ENCODE results near the gene FCER1G.

DNA sequence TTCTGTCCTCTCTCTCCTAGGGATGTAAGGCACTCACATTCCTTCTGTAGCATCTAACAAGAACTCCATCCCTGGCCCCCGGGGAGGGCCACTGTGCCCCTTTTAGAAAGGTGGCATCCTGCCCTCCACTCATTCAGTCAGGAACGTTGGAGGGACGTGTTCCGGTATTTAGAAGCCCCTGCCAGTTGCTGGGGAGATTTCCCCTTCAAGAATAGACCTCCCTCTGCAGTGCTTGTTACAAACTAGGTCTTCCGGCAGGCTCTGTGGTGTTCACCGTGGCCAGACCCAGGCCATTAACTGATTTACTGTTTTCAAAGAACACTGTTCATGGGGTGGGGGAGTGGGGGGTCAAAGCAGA lies 44.2 kb downstream of the FCER1G start:
- no peak for TF ChIP-seq POLR2AphosphoS5 (IDR thresholded peaks at IDR 0.05)
- TF ChIP-seq, protein P1, sequence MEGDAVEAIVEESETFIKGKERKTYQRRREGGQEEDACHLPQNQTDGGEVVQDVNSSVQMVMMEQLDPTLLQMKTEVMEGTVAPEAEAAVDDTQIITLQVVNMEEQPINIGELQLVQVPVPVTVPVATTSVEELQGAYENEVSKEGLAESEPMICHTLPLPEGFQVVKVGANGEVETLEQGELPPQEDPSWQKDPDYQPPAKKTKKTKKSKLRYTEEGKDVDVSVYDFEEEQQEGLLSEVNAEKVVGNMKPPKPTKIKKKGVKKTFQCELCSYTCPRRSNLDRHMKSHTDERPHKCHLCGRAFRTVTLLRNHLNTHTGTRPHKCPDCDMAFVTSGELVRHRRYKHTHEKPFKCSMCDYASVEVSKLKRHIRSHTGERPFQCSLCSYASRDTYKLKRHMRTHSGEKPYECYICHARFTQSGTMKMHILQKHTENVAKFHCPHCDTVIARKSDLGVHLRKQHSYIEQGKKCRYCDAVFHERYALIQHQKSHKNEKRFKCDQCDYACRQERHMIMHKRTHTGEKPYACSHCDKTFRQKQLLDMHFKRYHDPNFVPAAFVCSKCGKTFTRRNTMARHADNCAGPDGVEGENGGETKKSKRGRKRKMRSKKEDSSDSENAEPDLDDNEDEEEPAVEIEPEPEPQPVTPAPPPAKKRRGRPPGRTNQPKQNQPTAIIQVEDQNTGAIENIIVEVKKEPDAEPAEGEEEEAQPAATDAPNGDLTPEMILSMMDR (IDR thresholded peaks at IDR 0.05): no peak
